ENCODE measurements around the gene GPD2.

- TF ChIP-seq, protein P1, sequence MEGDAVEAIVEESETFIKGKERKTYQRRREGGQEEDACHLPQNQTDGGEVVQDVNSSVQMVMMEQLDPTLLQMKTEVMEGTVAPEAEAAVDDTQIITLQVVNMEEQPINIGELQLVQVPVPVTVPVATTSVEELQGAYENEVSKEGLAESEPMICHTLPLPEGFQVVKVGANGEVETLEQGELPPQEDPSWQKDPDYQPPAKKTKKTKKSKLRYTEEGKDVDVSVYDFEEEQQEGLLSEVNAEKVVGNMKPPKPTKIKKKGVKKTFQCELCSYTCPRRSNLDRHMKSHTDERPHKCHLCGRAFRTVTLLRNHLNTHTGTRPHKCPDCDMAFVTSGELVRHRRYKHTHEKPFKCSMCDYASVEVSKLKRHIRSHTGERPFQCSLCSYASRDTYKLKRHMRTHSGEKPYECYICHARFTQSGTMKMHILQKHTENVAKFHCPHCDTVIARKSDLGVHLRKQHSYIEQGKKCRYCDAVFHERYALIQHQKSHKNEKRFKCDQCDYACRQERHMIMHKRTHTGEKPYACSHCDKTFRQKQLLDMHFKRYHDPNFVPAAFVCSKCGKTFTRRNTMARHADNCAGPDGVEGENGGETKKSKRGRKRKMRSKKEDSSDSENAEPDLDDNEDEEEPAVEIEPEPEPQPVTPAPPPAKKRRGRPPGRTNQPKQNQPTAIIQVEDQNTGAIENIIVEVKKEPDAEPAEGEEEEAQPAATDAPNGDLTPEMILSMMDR (IDR thresholded peaks at IDR 0.05) = no peak
- TF ChIP-seq POLR2A (IDR thresholded peaks at IDR 0.05) = no peak
Measured at GRCh38 chr2:156561326-156561725, 125.1 kb downstream of the GPD2 start.
